ENCODE measurements around the gene COL4A2. TPM values are rescaled to one million over a fixed set of nuclear protein-coding genes. Genes with fewer than 3 reads are reported as not detected.

Gene COL4A2
- total RNA-seq, 1 donor from 2014 or later: 60.9 TPM

DNA sequence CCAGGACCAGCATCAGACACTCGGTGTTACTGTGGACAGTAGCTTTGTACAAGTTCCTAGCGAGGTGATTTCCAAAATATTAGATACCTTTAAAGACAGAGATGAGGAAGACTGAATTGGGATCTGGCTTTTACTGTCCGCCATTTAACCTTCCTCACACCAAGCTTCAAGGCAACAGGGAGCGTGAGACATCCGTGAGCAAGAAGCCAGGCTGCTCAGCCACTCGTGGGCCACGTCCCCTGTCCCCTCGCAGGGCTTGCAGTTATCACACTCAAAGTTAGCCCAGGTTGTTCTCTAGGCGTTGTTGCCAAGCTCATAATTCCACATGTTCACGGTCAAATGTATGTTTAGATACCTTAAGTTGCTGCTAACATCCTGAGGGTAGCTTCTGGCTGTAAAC is 102.9 kb downstream of the COL4A2 start:
- TF ChIP-seq, protein P1, sequence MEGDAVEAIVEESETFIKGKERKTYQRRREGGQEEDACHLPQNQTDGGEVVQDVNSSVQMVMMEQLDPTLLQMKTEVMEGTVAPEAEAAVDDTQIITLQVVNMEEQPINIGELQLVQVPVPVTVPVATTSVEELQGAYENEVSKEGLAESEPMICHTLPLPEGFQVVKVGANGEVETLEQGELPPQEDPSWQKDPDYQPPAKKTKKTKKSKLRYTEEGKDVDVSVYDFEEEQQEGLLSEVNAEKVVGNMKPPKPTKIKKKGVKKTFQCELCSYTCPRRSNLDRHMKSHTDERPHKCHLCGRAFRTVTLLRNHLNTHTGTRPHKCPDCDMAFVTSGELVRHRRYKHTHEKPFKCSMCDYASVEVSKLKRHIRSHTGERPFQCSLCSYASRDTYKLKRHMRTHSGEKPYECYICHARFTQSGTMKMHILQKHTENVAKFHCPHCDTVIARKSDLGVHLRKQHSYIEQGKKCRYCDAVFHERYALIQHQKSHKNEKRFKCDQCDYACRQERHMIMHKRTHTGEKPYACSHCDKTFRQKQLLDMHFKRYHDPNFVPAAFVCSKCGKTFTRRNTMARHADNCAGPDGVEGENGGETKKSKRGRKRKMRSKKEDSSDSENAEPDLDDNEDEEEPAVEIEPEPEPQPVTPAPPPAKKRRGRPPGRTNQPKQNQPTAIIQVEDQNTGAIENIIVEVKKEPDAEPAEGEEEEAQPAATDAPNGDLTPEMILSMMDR (IDR thresholded peaks at IDR 0.05; ENCODE audit: partially characterized antibody, unreplicated experiment): no peak
- Mint-ChIP-seq H3K27ac (ENCODE audit: unreplicated experiment) (no peak overlapping the region), H3K27me3 (ENCODE audit: unreplicated experiment) (peaks cover 6% of the 10 kb centered on the region), H3K4me1 (ENCODE audit: low read depth, unreplicated experiment) (peaks cover 30% of the 10 kb centered on the region), H3K36me3 (ENCODE audit: unreplicated experiment) (no peaks in the 10 kb centered on the region), H3K4me3 (ENCODE audit: unreplicated experiment) (no peak overlapping the region), H3K9me3 (ENCODE audit: unreplicated experiment) (peaks cover 7% of the 10 kb centered on the region)
- no peak for DNase-seq

DNA sequence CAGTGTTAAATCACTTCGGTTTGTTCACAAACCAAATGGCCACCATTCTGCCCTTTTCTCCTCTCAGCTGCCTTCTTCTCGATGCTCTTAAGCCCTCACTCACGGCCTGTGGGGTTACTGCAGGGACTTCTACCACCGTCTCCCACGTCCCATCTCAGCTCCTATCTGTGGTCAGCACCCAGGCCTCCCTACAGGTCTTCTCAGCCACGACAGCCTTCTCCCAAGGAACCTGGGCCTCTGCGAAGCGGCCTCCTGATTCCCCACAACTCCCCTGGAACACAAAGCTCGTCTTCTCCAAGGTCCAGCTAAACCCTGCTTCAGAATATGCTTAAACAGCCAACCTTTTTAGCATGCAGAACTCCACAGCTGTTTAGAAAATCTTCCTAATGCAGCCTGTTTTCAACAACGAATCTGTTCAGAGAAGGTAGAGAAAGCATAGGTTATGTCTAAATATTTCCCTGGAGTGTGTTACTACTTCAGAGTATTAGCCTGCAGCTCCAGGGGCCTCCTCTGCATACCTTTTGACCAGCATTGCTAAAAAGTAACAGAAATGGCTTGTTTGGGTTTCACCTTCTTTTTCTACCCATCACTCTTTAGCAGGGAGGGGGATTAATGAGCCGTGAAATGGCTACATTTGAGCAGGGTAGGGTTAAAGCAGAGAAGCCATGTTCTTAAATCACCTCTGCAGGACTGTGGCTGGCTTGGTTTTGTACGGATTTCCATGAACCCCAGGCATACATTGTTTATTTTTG is 104.0 kb downstream of the COL4A2 start:
- H3K27me3 Mint-ChIP-seq (ENCODE audit: unreplicated experiment): peaks cover 4% of the 10 kb centered on the region
- no peak for DNase-seq
- no peaks in the 10 kb centered on the region for H3K36me3 Mint-ChIP-seq (ENCODE audit: unreplicated experiment)
- peak overlapping the region; percentile 44 for H3K4me3 Mint-ChIP-seq (ENCODE audit: unreplicated experiment)
- TF ChIP-seq, protein P1 (IDR thresholded peaks at IDR 0.05; ENCODE audit: partially characterized antibody, unreplicated experiment): no peak
- H3K4me1 Mint-ChIP-seq (ENCODE audit: low read depth, unreplicated experiment): peaks cover 28% of the 10 kb centered on the region
- H3K9me3 Mint-ChIP-seq (ENCODE audit: unreplicated experiment): peaks cover 7% of the 10 kb centered on the region
- no peak overlapping the region for H3K27ac Mint-ChIP-seq (ENCODE audit: unreplicated experiment)

DNA sequence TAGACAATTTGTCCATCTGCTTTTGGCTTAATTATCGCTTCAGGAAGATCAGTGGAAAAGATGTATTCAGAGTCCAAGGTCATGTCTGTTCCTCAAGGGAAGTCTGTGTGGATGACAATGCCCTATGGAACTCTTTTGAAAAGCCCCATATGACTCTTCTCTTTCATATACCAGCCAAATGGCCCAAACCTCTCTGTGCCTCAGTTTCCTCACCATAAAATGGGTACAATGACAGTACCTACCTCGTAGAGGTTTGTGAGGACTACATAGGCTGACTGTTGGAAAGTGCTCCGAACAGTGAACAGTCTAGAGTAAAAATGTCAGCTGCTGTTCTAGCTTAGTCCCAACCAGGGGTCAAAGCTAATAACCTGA is 104.6 kb downstream of the COL4A2 start:
- H3K27ac Mint-ChIP-seq (ENCODE audit: unreplicated experiment): no peak overlapping the region
- H3K4me1 Mint-ChIP-seq (ENCODE audit: low read depth, unreplicated experiment): peaks cover 28% of the 10 kb centered on the region

DNA sequence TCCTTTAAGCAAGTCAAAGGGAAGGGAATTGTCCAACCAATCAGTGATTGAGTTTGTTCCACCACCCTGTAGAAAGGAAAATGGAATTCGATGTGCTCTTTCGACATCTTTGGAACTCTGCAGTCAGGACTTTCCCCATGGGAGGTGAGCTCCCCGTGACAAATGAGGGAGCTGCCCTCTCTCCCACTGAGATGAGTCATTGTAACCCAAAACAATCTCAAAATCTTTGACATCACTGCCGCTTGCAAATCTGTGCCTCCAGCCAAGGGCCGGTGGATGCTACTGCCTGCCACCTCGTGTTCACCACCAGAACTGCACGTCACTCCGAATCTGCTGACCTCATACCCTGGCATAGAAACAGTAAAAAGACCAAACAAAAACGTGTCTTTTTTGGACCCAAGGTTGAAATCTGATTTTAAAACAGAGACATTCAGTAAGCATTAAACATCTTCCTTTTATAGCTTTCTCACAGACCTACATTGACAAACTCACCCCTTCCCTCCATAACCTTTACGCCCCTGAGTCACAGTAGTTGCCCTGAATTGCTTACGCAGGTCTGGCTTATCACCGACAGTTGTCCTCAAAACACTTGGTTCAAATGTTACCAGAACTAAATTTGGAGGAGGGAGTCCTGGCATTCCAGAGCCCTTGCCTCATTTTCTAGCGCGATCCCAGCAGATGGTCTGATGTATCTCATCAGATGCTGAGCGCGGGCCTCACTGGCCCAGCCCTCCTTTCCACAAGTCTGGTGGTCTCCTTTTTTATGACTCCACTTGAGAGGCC is 105.2 kb downstream of the COL4A2 start:
- TF ChIP-seq, protein P1 (IDR thresholded peaks at IDR 0.05; ENCODE audit: partially characterized antibody, unreplicated experiment): peak; percentile 92
- Mint-ChIP-seq H3K27me3 (ENCODE audit: unreplicated experiment) (peaks cover 4% of the 10 kb centered on the region), H3K4me1 (ENCODE audit: low read depth, unreplicated experiment) (peaks cover 28% of the 10 kb centered on the region), H3K27ac (ENCODE audit: unreplicated experiment) (peak overlapping the region; percentile 42), H3K9me3 (ENCODE audit: unreplicated experiment) (peaks cover 7% of the 10 kb centered on the region), H3K36me3 (ENCODE audit: unreplicated experiment) (no peaks in the 10 kb centered on the region), H3K4me3 (ENCODE audit: unreplicated experiment) (no peak overlapping the region)
- peak; percentile 86 for DNase-seq

More for the DNA sequence above, 104.6 kb downstream of the COL4A2 start:
- Mint-ChIP-seq H3K36me3 (ENCODE audit: unreplicated experiment) (no peaks in the 10 kb centered on the region), H3K27me3 (ENCODE audit: unreplicated experiment) (peaks cover 4% of the 10 kb centered on the region), H3K9me3 (ENCODE audit: unreplicated experiment) (peaks cover 7% of the 10 kb centered on the region), H3K4me3 (ENCODE audit: unreplicated experiment) (no peak overlapping the region)
- TF ChIP-seq, protein P1 (IDR thresholded peaks at IDR 0.05; ENCODE audit: partially characterized antibody, unreplicated experiment): no peak
- no peak for DNase-seq
